Upper lobe of left lung (tissue), 4 donors: ENCODE results near the gene IL12RB2.

ENCODE experiments used
- CTCF ChIP-seq, 6 experiments: fragments of 450-650 bp in 4 of 6; fragments of 200-600 bp in 2 of 6; sonication (generic) in 2 of 6; IDR thresholded peaks; one replicate each; pipeline ENCODE4 v1.5.1; 2016 to 2019; ENCODE audit warnings: antibody characterized with exemption in 6 of 6
- EP300 ChIP-seq, 4 donors: sonication (generic); formaldehyde crosslinking; IDR thresholded peaks; one replicate each; pipeline ENCODE4 v1.5.1; 2017; ENCODE audit warnings: antibody characterized with exemption in 4 of 4, control low read depth in 2 of 4
- POLR2A ChIP-seq, 4 donors: fragments of 450-650 bp; IDR thresholded peaks; one replicate each; pipeline ENCODE4 v1.5.1; 2016 to 2017; ENCODE audit warnings: antibody characterized with exemption in 4 of 4, mild to moderate bottlenecking in 2 of 4
- POLR2AphosphoS5 ChIP-seq, 2 donors: sonication (generic); formaldehyde crosslinking; IDR thresholded peaks; one replicate each; pipeline ENCODE4 v1.5.1; 2017; ENCODE audit warnings: antibody characterized with exemption in 2 of 2

- no peak for TF ChIP-seq CTCF (IDR thresholded peaks at IDR 0.05)
- no peak for TF ChIP-seq POLR2AphosphoS5 (IDR thresholded peaks at IDR 0.05)
- TF ChIP-seq POLR2A (IDR thresholded peaks at IDR 0.05) = no peak
- no peak for TF ChIP-seq EP300 (IDR thresholded peaks at IDR 0.05)
These were observed 73.5 kb downstream of the IL12RB2 start for GRCh38 chr1:67381154-67381553.
